Retinal pigment epithelial cell (primary cell): Measurements from ENCODE around the gene TBP.

Source experiments
- DNase-seq: peaks from one replicate; pipeline ENCODE4 v3.0.0-alpha.2; 2010; ENCODE audit warnings: low read depth
- H3K4me3 ChIP-seq: 2 replicates; pipeline ENCODE4 v1.5.1; 2011; ENCODE audit warnings: mild to moderate bottlenecking, low read length, control low read depth, moderate library complexity
- TF ChIP-seq, protein P1 (sequence below): conservative IDR thresholded peaks from 2 replicates; pipeline ENCODE4 v1.5.1; 2011; ENCODE audit warnings: low read depth, low read length, control low read depth, inconsistent platforms

Gene TBP

DNA sequence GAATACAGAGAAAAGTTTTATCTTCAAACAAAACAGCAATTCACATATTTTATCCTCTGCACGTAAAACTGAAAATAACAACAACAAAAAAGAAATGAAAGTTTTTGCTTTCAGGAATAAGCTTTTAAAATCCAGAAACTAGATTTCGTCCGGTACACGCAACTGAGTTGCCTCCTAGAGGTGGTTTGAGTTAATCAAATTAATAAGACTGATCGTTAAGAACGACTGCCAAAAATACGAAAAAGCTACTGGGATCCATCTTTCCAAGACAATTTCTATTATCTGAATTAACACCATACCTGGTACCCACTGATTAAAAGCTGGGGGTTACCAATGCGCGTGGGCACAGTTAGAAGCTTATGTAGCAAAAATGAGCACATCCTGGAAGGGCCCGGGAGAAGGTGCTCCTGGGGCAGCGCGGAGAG, 29.6 kb downstream of the TBP start:
- TF ChIP-seq, protein P1, sequence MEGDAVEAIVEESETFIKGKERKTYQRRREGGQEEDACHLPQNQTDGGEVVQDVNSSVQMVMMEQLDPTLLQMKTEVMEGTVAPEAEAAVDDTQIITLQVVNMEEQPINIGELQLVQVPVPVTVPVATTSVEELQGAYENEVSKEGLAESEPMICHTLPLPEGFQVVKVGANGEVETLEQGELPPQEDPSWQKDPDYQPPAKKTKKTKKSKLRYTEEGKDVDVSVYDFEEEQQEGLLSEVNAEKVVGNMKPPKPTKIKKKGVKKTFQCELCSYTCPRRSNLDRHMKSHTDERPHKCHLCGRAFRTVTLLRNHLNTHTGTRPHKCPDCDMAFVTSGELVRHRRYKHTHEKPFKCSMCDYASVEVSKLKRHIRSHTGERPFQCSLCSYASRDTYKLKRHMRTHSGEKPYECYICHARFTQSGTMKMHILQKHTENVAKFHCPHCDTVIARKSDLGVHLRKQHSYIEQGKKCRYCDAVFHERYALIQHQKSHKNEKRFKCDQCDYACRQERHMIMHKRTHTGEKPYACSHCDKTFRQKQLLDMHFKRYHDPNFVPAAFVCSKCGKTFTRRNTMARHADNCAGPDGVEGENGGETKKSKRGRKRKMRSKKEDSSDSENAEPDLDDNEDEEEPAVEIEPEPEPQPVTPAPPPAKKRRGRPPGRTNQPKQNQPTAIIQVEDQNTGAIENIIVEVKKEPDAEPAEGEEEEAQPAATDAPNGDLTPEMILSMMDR: peak; percentile 46
- DNase-seq: no peak
- H3K4me3 ChIP-seq: peak overlapping the region; percentile 96

DNA sequence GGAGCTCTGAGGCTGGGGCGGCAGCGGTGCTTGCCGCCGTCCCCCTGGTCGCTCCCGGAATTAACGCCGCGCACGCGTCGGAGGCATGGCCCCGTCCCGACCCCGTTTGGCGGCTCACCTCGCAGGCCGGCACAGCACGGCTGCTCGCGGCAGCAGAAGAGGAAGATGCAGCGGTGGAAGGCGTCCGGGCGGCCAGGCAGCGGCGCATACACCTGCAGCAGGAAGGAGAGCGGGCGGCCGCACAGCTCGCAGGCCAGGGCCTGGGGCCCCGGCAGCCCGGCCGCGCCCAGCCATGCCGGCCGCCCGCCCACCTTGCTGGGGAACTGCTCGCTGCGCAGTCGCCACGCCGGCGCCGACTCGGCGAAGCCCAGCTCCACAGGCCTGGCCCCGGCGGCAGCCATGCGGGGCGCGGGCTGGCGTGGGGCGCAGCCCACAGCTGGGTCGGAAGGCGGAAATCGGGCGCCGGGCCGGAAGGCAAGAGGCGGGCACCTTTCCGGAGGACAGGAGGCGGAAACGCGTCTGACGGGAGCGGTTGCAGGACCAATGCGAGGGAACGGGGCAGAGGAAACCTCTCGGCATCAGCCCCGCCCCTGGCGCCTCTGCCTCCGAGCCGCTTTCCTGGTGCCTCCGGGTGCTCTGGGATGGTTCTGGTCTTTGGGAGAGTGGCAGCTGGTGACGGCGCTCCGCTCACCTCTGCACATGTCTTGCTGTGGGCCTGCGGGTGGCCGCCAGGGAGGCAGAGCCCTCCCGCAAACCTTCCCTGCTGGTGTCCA, 30.2 kb downstream of the TBP start, which contains the start of gene PDCD2:
PDCD2 (minus strand) TSS at position 457 of the 773 bp plus-strand sequence; CDS start at position 401, 56 bp downstream.
- peak within 1 kb of the TSS; percentile 96 for H3K4me3 ChIP-seq
- peak; percentile 72 for DNase-seq
- TF ChIP-seq, protein P1: no peak

DNA sequence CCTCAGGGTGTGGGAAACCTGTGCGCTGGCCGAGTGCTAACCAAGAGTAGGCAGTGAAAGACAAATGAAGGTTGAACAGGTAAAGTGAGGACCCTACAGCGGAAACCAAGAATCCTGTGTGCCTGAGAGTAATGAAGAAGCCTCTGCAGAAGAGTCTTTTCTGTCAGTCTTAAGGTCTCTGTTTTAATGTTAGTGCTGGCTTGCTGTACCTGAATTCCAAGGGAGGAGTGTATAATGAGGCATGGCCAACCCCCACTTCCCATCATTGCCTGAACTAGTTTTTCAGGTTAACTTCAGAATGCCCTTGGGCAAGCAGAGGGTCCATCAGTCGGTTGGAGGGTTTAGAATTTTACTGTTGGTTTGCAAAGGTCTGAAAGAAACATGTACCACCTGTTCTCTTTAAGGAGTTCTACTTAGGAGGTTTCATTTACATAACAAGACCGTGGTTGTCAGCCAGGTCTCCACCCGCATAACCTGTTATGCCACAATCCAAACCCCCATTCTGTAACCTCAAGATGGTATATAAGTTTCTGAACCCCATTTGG, 30.9 kb downstream of the TBP start:
- H3K4me3 ChIP-seq: peak overlapping the region; percentile 96
- TF ChIP-seq, protein P1: no peak
- no peak for DNase-seq

DNA sequence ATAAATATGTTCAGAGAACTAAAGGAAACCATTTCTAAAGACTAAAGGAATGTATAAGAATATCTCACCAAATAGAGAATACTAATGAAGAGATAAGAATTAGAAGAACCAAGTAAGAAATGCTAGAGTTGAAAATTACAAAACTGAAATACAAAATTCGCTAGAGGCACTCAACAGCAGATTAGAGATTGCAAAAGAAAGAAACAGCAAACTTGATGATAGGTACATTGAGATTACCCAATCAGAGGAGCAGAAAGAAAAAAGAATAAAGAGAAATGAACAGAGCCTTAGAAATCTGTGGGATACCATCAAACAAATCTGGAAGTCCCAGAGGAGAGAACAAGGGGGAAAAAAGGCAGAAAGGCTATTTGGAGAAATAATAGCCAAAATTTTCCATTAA, 36.6 kb downstream of the TBP start:
- H3K4me3 ChIP-seq: no peak overlapping the region
- TF ChIP-seq, protein P1: no peak

DNA sequence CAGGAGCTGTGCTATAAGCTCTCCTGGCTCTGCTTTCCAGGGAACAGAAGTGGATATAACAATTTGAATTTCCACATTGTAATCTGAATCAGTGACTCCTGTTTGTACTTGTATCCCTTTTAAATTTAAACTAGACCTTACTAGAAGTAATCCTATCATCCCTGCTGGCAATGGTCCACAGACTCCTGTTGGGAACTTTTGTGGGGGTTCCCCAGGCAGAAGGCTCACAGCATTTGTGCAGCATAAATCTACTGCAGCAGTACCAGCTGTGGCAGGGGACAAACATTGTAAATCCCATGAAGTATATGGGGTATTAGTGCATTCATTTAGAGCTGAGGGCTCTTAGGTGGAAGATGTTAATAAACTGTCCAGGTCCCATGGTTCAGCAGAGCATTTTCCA, 42.3 kb downstream of the TBP start:
- no peak for DNase-seq
- no peak overlapping the region for H3K4me3 ChIP-seq
- TF ChIP-seq, protein P1: no peak

More for the DNA sequence above, 36.6 kb downstream of the TBP start:
- DNase-seq: no peak

DNA sequence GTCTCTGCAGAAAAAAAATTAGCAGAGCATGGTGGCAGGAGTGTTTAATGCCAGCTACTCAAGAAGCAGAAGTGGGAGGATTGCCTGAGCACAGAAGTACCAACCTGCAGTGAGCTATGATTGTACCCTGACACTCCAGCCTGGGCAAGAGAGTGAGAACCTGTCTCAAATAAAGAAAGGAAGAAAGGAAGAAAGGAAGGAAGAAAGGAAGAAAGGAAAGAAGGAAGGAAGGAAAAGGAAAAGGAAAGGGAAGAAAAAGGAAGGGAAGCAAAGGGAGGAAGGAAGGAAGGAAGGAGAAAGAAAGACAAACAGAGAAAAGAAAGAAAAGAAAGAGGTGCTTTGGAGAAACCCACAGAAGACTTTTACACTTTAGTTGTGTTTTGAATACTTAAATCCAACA, 43.1 kb downstream of the TBP start:
- TF ChIP-seq, protein P1: no peak
- DNase-seq: no peak
- no peak overlapping the region for H3K4me3 ChIP-seq
